Activated CD4-positive, alpha-beta T cell treated with anti-CD3 and anti-CD28 coated beads, Interleukin-2, amount 50 U/mL, for 4 hours (primary cell): ENCODE results near the gene CPE.
"Not testable (repeated sequence)": the region's sequence is repeated elsewhere in the genome, so short reads cannot be mapped to it uniquely, and the experiment has no call there.

Source experiments
- DNase-seq, 2 experiments: peaks; one replicate each; pipeline ENCODE4 v3.0.0-alpha.2; 2020

CPE gene

GRCh38 chr4:165470009-165470408 is 91.2 kb downstream of the CPE start:
- no peak for DNase-seq

- DNase-seq: no peak
Measured at GRCh38 chr4:165472943-165473676, 94.3 kb downstream of the CPE start.

- DNase-seq: no peak
Measured at GRCh38 chr4:165474784-165475705, 96.2 kb downstream of the CPE start.

- DNase-seq: no peak
Measured at GRCh38 chr4:165475706-165476070, 96.9 kb downstream of the CPE start.

GRCh38 chr4:165476214-165477098 is 97.6 kb downstream of the CPE start:
- DNase-seq: no peak

- DNase-seq: no peak
Measured at GRCh38 chr4:165477799-165478198, 99.0 kb downstream of the CPE start.

- no peak for DNase-seq
Measured at GRCh38 chr4:165478260-165478659, 99.5 kb downstream of the CPE start.

- no peak for DNase-seq
Measured at GRCh38 chr4:165481053-165481835, 102.4 kb downstream of the CPE start.

GRCh38 chr4:165489786-165490185 is 111.0 kb downstream of the CPE start:
- DNase-seq: no peak

- not testable (repeated sequence) for DNase-seq
Measured at GRCh38 chr4:165492583-165492982, 113.8 kb downstream of the CPE start.

- peak; percentile 54 to 55 for DNase-seq
Measured at GRCh38 chr4:165493359-165493758, 114.6 kb downstream of the CPE start.

GRCh38 chr4:165502916-165503907 is 124.4 kb downstream of the CPE start:
- DNase-seq: no peak

GRCh38 chr4:165504184-165504583 is 125.4 kb downstream of the CPE start:
- DNase-seq: no peak

- no peak for DNase-seq
Measured at GRCh38 chr4:165505958-165506837, 127.4 kb downstream of the CPE start.

GRCh38 chr4:165506849-165507248 is 128.0 kb downstream of the CPE start:
- no peak for DNase-seq

- DNase-seq: no peak
Measured at GRCh38 chr4:165507381-165507780, 128.6 kb downstream of the CPE start.

- DNase-seq: no peak
Measured at GRCh38 chr4:165508372-165509120, 129.7 kb downstream of the CPE start.

- no peak for DNase-seq
Measured at GRCh38 chr4:165512424-165512823, 133.6 kb downstream of the CPE start.

- DNase-seq: no peak
Measured at GRCh38 chr4:165514739-165515138, 135.9 kb downstream of the CPE start.
